ENCODE data around the gene RFLNA. TPM values are rescaled to one million over a fixed set of nuclear protein-coding genes. Genes with fewer than 3 reads are reported as not detected.

The RFLNA gene
- total RNA-seq, 2 donors from 2014 or later = 5.4 to 13.7 TPM

DNA sequence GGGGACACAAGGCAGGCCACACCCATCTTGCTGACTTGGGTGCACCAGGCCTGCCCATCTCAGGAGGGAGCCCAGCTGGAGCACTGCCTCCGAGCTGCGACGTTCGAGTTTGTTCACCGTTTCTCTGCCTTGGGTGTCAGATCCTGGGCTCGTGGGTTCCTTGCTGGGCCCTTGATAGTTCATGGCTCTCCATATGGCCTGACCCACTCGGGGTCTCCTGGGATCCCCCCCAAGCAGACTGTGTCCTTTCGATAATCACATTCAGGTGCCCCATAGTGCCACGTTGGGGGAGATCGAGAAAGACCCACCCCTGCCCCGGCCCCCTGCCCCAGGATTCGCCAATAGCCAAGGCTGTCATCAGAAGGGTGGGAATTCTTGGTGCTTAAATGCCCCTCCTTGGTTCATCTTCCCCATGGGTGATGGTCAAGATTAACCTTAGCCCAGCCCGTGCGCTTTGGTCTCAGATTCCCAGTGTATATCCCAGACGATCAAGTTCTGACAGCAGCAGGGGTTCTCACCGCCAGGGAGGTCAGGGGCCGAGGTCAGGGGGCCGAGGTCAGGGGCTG lies 7.4 kb downstream of the RFLNA start:
- intact Hi-C loops (cut with DNase I) = no loop called here
- Histone ChIP-seq H3K27me3 (replicated peaks; ENCODE audit: insufficient read depth) (no peaks in the 10 kb centered on the region), H3K27ac (no peak overlapping the region), H3K4me3 (no peak overlapping the region), H3K4me1 (replicated peaks) (no peaks in the 10 kb centered on the region), H3K9me3 (no peaks in the 10 kb centered on the region), H3K36me3 (no peaks in the 10 kb centered on the region)
- no peak for DNase-seq (ENCODE audit: low spot score)
- TF ChIP-seq POLR2AphosphoS5 (IDR thresholded peaks at IDR 0.05) = no peak
- WGBS = 90% methylated on average over 18 of the region's 18 CpGs

DNA sequence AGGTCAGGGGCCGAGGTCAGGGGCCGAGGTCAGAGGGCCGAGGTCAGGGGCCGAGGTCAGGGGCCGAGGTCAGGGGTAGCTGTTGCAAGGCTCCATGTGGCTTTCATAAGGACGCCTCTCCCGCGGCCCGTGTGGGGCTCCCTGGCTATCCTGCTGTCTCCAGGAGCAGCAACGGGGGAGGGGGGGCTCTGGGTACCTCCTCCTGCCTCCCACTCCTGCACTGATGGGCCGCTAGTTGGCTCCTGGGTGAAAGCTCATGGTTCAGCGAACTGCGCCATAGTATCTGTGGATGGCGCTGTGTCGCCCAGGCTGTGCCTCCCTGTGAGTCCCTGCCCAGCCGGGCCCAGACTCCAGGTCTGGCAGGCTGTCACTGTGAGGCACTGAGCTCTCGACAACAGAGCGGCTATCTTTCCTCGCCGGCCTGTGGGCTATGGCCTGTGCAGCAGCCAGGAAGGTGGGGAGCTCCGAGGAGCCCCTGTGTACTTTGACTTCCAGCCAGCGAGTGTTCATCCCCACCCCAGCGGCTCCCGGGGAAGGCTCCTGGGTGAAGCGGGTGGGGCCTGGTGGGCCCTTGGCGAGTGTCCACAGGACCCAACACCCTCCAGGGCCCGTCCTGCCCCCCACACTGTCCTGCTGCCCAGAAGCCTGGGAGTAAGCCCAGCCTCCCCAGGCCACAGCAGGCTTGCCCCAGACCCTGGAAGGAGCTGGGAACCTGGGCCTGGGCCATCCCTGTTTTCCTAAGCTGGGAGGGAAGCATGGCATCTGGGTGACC lies 8.1 kb downstream of the RFLNA start:
- no peak for DNase-seq (ENCODE audit: low spot score)
- 69% methylated on average over 25 of the region's 27 CpGs for WGBS
- Histone ChIP-seq H3K36me3 (no peaks in the 10 kb centered on the region), H3K27me3 (replicated peaks; ENCODE audit: insufficient read depth) (no peaks in the 10 kb centered on the region), H3K27ac (no peak overlapping the region), H3K9me3 (no peaks in the 10 kb centered on the region), H3K4me3 (no peak overlapping the region), H3K4me1 (replicated peaks) (no peaks in the 10 kb centered on the region)
- intact Hi-C loops (cut with DNase I) = no loop called here
- TF ChIP-seq POLR2AphosphoS5 (IDR thresholded peaks at IDR 0.05) = no peak
- no peak for TF ChIP-seq POLR2A (IDR thresholded peaks at IDR 0.05)
- TF ChIP-seq, protein P1, sequence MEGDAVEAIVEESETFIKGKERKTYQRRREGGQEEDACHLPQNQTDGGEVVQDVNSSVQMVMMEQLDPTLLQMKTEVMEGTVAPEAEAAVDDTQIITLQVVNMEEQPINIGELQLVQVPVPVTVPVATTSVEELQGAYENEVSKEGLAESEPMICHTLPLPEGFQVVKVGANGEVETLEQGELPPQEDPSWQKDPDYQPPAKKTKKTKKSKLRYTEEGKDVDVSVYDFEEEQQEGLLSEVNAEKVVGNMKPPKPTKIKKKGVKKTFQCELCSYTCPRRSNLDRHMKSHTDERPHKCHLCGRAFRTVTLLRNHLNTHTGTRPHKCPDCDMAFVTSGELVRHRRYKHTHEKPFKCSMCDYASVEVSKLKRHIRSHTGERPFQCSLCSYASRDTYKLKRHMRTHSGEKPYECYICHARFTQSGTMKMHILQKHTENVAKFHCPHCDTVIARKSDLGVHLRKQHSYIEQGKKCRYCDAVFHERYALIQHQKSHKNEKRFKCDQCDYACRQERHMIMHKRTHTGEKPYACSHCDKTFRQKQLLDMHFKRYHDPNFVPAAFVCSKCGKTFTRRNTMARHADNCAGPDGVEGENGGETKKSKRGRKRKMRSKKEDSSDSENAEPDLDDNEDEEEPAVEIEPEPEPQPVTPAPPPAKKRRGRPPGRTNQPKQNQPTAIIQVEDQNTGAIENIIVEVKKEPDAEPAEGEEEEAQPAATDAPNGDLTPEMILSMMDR (IDR thresholded peaks at IDR 0.05) = no peak

DNA sequence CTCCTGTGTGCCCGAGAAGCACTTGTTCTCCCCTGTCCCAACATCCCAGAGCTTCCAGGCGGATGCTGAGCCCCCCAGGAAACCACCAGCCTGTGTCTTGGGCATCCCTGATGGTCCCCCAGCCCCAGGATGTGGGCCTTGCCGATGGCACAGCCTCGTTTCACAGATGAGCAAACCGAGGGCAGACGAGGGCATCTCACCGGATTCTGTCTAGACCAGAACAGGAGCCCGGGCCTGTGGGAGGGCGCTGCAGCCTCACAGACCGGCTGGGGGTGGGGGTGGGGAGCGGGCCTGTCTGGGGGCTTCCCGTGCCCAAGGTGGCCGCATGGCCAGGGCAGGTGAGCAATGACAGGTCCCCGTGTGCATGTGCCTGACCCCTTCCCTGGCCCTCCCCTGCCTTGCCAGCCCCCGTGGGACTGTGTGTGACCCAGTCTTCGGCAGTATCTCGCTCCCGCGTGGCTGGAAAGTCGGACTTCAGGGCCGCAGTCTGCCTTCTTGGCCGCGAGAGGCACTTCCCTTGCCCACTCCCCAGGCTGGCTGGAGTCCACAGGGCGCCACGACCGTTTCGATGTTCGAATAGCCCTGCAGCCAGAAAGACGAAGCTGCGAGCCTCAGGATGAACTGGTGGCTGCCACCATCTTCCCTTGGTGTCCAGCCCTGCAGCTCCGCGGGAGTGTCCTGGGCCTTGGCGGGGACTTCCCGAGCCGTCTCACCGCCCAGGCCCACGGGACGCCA lies 8.9 kb downstream of the RFLNA start:
- TF ChIP-seq POLR2A (IDR thresholded peaks at IDR 0.05) (no peak), POLR2AphosphoS5 (IDR thresholded peaks at IDR 0.05) (no peak)
- TF ChIP-seq, protein P1 (IDR thresholded peaks at IDR 0.05) = no peak
- Histone ChIP-seq H3K4me1 (replicated peaks) (no peaks in the 10 kb centered on the region), H3K9me3 (no peaks in the 10 kb centered on the region), H3K4me3 (no peak overlapping the region), H3K27ac (no peak overlapping the region), H3K36me3 (no peaks in the 10 kb centered on the region), H3K27me3 (replicated peaks; ENCODE audit: insufficient read depth) (no peaks in the 10 kb centered on the region)
- WGBS = 90% methylated on average over 38 of the region's 38 CpGs
- intact Hi-C loops (cut with DNase I) = no loop called here
- DNase-seq (ENCODE audit: low spot score) = no peak

DNA sequence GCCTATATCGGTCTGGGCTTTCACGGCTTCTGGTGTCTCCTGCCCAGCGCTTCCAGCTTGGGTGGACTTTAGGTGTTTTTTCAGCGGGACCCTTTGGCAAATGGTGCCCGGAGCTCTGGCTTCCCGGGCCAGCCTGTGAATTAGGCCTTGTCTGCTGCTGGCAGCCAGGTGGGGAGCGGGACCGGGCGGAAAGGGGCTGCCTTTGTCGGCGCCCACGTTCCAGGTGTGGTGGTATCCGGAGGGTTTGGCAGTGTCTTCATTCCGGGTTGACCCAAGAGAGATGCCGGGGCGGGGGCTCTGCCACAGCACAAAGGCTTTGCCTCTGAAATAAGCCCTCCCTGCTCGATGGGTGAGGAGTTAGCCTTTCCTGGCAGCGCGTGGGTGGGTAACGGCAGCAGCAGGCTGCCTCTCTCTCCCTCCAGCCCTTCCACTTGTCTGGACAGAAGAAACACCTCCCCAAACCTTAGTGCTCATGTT lies 9.5 kb downstream of the RFLNA start:
- no peak overlapping the region for H3K27ac ChIP-seq
- H3K4me1 ChIP-seq (replicated peaks) = no peaks in the 10 kb centered on the region
- 68% methylated on average over 20 of the region's 20 CpGs for WGBS
- no peaks in the 10 kb centered on the region for H3K36me3 ChIP-seq
- TF ChIP-seq POLR2A (IDR thresholded peaks at IDR 0.05) (no peak), POLR2AphosphoS5 (IDR thresholded peaks at IDR 0.05) (no peak)
- TF ChIP-seq, protein P1 (IDR thresholded peaks at IDR 0.05) = no peak
- no peaks in the 10 kb centered on the region for H3K9me3 ChIP-seq
- H3K27me3 ChIP-seq (replicated peaks; ENCODE audit: insufficient read depth) = no peaks in the 10 kb centered on the region
- H3K4me3 ChIP-seq = no peak overlapping the region
- intact Hi-C loops (cut with DNase I) = no loop called here
- no peak for DNase-seq (ENCODE audit: low spot score)

DNA sequence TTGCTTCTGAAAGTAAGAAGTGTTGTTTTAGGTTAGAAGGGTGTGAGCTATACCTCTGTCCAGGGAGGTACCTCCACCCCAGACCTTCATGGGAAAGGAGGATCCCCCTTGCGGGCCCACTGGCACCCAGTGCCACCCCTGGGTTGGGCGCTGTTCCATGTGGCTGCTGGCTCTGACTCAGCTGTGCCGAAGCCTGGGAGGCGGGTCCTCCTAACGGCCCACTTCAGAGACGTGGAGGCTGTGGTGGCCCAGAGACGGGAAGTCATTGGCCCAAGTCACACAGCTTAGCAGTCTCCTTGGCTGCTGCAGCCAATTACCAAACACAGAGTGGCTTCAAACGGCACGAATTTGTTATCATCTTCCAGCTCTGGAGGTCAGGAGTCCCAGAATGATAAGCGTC lies 10.2 kb downstream of the RFLNA start:
- intact Hi-C loops (cut with DNase I) = no loop called here
- 85% methylated on average over 10 of the region's 10 CpGs for WGBS

More for the DNA sequence above, 10.2 kb downstream of the RFLNA start:
- no peak for TF ChIP-seq POLR2A (IDR thresholded peaks at IDR 0.05)
- no peak for TF ChIP-seq POLR2AphosphoS5 (IDR thresholded peaks at IDR 0.05)
- TF ChIP-seq, protein P1 (IDR thresholded peaks at IDR 0.05) = no peak
- H3K27me3 ChIP-seq (replicated peaks; ENCODE audit: insufficient read depth) = no peaks in the 10 kb centered on the region
- no peaks in the 10 kb centered on the region for H3K4me1 ChIP-seq (replicated peaks)
- no peaks in the 10 kb centered on the region for H3K36me3 ChIP-seq
- no peak overlapping the region for H3K27ac ChIP-seq
- H3K9me3 ChIP-seq = no peaks in the 10 kb centered on the region
- DNase-seq (ENCODE audit: low spot score) = no peak
- H3K4me3 ChIP-seq = no peak overlapping the region

All from prostate gland (tissue), 2 donors.